GM19025 (cell line): Measurements from ENCODE around the gene MSMP.

Experiments
- ATAC-seq: cut with Tn5 transposase; IDR thresholded peaks from one replicate; pipeline ENCODE4 v1.9.1; 2021; ENCODE audit warnings: mild to moderate bottlenecking, low read depth, moderate library complexity; ENCODE audit not compliant: unreplicated experiment

MSMP gene

GRCh38 chr9:35754264-35754663 lies at the start of gene MSMP:
Gene MSMP, minus strand, starts transcription at chr9:35754276. Its CDS starts 147 bp downstream, at chr9:35754129.
- ATAC-seq: no peak

DNA sequence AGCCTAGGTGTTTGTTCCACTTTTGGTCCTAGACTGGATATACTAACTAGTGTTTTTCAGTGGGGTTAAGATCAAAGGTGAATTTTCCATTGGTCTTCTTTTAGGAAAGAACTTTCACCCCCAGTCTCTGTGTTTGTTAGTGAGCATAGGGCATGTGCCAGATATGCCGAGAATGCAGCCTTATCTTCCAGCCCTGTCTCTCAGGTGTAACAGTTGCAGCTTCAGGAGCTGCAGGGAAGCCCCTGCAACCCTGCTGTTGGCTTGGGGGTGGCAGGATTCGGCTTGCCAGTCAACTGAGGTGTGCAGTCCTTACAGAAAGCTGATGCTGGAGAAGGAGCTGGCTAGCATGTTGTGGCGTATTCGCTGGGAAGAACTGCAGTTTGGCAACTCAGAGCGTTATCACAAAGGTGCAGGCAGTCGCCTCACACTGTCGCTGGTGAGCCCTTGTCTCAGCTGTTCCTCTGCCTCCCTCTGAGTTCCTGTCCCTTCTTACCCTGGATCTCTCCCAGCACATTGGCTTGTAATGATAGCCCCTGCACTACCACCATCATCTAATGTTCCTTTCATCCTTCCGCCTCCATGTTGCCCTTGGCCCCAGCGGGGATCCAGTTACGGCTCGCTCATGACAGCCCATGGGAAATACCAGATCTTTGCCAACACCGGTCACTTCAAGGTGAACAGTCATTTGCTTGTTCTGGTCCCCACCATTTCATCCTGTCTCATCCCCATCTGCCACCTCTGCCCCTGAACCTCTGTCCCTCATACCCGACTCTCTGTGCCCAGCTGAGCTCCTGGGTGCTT lies 47.5 kb upstream of the MSMP start:
- ATAC-seq: no peak

DNA sequence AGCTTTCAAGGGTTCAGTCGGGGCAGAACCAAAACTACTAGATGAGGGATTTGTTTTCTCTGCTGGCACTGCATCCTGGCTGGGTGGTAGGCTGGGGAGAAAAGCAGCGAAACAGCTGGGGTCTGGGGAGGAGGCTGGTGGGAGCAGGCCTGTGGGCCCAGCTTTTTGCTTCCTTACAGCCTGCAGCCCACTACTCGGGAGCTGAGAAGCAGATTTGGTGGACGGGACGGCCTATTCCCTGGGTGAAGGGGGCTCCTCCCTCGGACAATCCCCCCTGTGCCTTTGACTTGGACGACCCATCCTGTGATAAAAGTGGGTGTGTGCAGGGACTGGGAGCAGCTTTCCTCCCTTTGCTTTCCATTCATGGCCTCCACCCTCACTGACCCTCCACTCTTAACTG lies 46.5 kb upstream of the MSMP start:
- ATAC-seq: no peak

GRCh38 chr9:35798658-35799374 lies 44.7 kb upstream of the MSMP start:
- no peak for ATAC-seq

DNA sequence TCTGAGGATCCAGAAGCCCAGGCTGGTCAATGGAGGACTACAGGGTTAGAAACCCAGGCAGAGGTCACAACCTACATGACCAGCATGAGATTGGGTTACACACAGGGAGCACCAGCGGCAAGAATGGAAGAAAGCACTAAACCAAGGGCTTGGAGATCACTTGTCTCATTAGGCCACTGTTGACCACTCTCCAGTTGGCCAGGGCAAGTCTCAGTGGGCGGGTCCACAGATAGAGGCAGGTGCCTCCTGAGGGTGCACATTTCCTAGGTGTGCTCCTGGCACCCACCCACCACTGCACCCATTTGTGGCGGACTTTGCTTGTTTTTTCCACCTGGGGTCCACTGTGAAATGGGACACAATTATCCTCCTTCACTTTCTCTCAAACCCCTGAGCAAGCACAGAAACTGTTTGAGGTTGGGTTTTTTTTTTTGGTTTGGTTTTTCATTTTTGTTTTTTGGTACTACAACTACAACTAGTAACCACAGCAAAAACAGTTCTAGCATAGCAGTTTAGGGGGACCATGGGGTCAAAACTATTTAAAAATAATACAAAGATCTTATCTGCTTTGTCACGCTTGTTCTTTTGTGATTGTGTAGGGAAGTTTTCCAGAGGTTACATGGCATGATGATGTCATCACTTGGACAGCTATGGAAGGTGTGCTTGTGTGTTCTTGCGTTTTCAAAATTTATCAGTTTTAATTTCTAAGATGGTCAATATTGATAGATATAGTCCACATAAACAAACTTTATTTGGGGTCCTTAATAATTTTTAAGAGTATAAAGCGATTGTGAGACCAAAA lies 43.4 kb upstream of the MSMP start:
- ATAC-seq: no peak

GRCh38 chr9:35795695-35796094 lies 41.6 kb upstream of the MSMP start:
- no peak for ATAC-seq

DNA sequence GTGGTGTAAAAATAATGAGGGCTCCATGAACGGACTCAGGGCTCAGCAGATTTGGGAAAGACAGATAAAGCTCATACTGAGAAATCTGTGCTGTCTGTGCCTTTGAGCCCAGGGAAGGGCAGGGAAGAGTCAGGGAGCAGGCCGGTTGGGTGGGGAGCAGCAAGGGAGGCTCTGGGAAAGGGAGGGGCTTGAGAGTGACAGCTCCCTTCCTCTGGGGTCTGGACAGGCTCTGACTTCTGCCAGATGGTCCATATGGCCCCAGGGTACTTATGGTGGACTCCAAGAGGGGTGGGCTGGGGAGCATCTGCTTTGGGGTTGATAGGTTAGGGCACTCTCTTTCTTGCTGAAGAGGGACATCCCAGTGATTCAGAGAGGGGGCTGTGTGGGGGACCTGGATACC lies 39.4 kb upstream of the MSMP start:
- ATAC-seq: no peak

DNA sequence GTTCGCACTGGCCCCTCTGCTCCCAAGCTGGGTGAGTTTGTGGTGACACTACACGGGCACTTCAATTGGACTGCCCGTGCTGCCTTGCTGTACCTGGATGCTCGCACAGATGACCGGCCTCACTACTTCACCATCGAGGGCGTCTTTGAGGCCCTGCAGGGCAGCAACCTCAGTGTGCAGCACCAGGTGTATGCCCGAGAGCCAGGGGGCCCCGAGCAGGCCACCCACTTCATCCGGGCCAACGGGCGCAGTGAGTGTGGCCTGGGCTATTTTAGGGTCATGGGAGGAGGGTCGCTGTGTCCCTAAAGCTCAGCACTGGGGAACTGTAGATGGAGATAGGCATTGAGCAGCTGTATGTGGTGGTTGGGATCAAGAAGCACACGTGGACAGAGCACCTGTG lies 38.8 kb upstream of the MSMP start:
- ATAC-seq: no peak

- ATAC-seq: no peak
Observed at GRCh38 chr9:35792024-35792813, 38.1 kb upstream of the MSMP start.

- no peak for ATAC-seq
Observed at GRCh38 chr9:35791297-35791921, 37.3 kb upstream of the MSMP start, which contains the start of gene NPR2. Gene NPR2, plus strand, starts transcription at chr9:35791591. Its CDS starts 818 bp downstream, at chr9:35792409.

GRCh38 chr9:35790385-35791296 lies 36.6 kb upstream of the MSMP start:
- no peak for ATAC-seq

DNA sequence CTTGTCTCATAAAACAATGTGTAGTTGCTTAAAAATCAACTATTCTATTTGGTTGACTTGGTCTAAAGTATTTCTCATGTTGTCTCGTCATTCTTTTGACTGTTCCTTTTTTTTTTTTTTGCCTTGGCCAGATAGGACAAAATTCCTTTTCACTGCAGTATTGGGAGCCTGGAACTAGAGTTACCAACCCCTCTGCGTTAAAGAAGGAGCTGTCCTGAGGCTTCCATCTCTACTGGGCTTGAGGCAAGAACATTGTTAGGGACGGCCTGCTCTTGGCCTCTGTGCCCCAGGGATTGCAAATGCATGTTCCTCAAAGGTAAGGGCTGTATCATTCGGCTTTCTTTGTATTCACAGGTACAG lies 35.9 kb upstream of the MSMP start:
- ATAC-seq: no peak

DNA sequence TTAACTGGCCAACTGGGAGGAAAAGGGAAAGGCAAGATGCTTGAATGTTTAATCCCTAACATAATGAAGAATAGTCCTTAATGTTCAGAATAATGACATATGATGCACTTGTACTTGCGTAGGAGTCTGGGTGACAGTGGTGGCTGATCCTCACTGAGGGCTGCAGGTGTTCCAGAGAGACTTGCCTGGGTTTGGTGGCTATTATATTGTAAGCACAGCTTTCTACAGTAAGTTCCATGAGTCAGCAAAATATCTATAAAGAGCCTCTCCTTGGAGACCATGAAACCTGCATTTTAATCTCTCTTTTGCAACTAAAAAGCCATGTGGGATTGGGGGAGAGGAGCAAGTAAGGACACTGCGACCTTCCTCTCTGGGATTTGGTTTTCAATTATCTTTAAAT lies 35.5 kb upstream of the MSMP start:
- no peak for ATAC-seq

GRCh38 chr9:35783418-35783817 lies 29.3 kb upstream of the MSMP start:
- ATAC-seq: no peak

- ATAC-seq: no peak
Observed at GRCh38 chr9:35781066-35781465, 27.0 kb upstream of the MSMP start.

GRCh38 chr9:35778496-35778895 lies 24.4 kb upstream of the MSMP start:
- no peak for ATAC-seq

DNA sequence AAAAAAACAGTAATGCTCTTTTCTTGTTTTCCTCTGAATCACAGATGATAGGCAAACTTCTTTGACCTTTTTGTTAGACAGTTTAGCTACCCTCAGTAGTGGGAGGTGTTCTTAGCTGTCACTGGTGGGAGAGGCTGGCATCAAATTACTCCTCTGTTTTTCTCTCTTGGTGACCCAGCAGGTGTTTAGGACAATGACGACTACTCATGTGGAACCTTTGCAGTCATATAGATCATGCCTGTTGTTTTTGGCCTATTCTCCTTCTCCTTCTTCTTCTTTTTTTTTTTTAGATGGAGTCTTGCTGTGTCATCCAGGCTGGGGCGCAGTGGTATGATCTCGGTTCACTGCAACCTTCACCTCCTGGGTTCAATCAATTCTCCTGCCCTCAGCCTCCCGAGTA lies 21.9 kb upstream of the MSMP start:
- ATAC-seq: no peak

GRCh38 chr9:35774907-35775635 lies 21.0 kb upstream of the MSMP start:
- ATAC-seq: no peak
